IMR-90 (cell line): ENCODE measurements around the gene AIFM2. TPM values are rescaled to one million over a fixed set of nuclear protein-coding genes. Genes with fewer than 3 reads are reported as not detected.
A peak's percentile ranks its signal among the peaks of the same experiment; 100 is the strongest.

Experiments used
- ATAC-seq: fragments of 200-7000 bp; cut with Tn5 transposase; 2 replicates; pipeline ENCODE4 v1.9.1; 2020; ENCODE audit warnings: low read depth, mild to moderate bottlenecking, moderate library complexity
- BruUV-seq: library from RNA; stranded (reverse); fragments of 400-500 nt; replicated peaks from 2 replicates; lab custom pipeline; 2021; lab: Mats Ljungman, UMichigan
- CTCF ChIA-PET: fragments of 300-600 bp; formaldehyde crosslinking; extraction: SDS; loops from one replicate; lab custom pipeline; 2021; ENCODE audit warnings: antibody characterized with exemption; lab: Yijun Ruan, JAX
- POLR2A ChIA-PET: fragments of 300-600 bp; sonication (Branson Sonifier 250); formaldehyde crosslinking; loops from one replicate; lab custom pipeline; 2022; ENCODE audit warnings: antibody characterized with exemption; ENCODE audit not compliant: unreplicated experiment; lab: Charles Lee
- DNase-seq: peaks from one replicate; pipeline ENCODE4 v3.0.0; 2013
- H2AFZ ChIP-seq: replicated peaks from 2 replicates; pipeline ENCODE3; 2013; ENCODE audit warnings: low read length, mild to moderate bottlenecking; ENCODE audit not compliant: poor library complexity
- H2AK5ac ChIP-seq: 2 replicates; pipeline ENCODE4 v1.6.1; 2013; ENCODE audit warnings: low read depth, low read length, inconsistent platforms
- H2AK9ac ChIP-seq: replicated peaks from 2 replicates; pipeline ENCODE3; 2013; ENCODE audit warnings: mild to moderate bottlenecking, low read depth, low read length, moderate library complexity; ENCODE audit not compliant: poor library complexity
- H2BK120ac ChIP-seq: 2 replicates; pipeline ENCODE4 v1.6.1; 2013; ENCODE audit warnings: low read depth, low read length, inconsistent platforms
- H2BK15ac ChIP-seq: 3 replicates; pipeline ENCODE4 v1.6.1; 2013; ENCODE audit warnings: low read depth, low read length, inconsistent platforms
- H2BK20ac ChIP-seq: 2 replicates; pipeline ENCODE4 v1.6.1; 2013; ENCODE audit warnings: low read depth, mild to moderate bottlenecking, inconsistent platforms, low read length, moderate library complexity
- H2BK5ac ChIP-seq: 2 replicates; pipeline ENCODE4 v1.6.1; 2013; ENCODE audit warnings: mild to moderate bottlenecking, low read depth, low read length, inconsistent platforms; ENCODE audit not compliant: poor library complexity, severe bottlenecking
- H3K14ac ChIP-seq: replicated peaks from 2 replicates; pipeline ENCODE4 v1.6.1; 2013; ENCODE audit warnings: low read depth, low read length, inconsistent platforms
- H3K18ac ChIP-seq: 2 replicates; pipeline ENCODE4 v1.6.1; 2013; ENCODE audit warnings: low read depth, low read length, control low read depth
- H3K23ac ChIP-seq: 2 replicates; pipeline ENCODE4 v1.6.1; 2013; ENCODE audit warnings: low read depth, low read length, inconsistent platforms
- H3K27ac ChIP-seq: 2 replicates; pipeline ENCODE4 v1.5.1; 2013; ENCODE audit warnings: mild to moderate bottlenecking, control low read depth, low read length; ENCODE audit not compliant: insufficient read depth
- H3K27me3 ChIP-seq: 2 replicates; pipeline ENCODE4 v1.6.1; 2013; ENCODE audit warnings: low read length; ENCODE audit not compliant: control insufficient read depth, insufficient read depth
- H3K36me3 ChIP-seq: 2 replicates; pipeline ENCODE4 v1.6.1; 2013; ENCODE audit warnings: low read length, mixed read lengths; ENCODE audit not compliant: control insufficient read depth, insufficient read depth
- H3K4ac ChIP-seq: 2 replicates; pipeline ENCODE4 v1.6.1; 2013; ENCODE audit warnings: low read depth, low read length, inconsistent platforms
- H3K4me1 ChIP-seq: 2 replicates; pipeline ENCODE4 v1.6.1; 2013; ENCODE audit warnings: low read length, mixed read lengths; ENCODE audit not compliant: control insufficient read depth, insufficient read depth
- H3K4me2 ChIP-seq: 2 replicates; pipeline ENCODE4 v1.6.1; 2013; ENCODE audit warnings: low read depth, mild to moderate bottlenecking, control low read depth, low read length, moderate library complexity
- H3K4me3 ChIP-seq: 2 replicates; pipeline ENCODE4 v1.5.1; 2013; ENCODE audit warnings: low read depth, mild to moderate bottlenecking, control low read depth, low read length, moderate library complexity; ENCODE audit not compliant: insufficient read depth
- H3K56ac ChIP-seq: 2 replicates; pipeline ENCODE4 v1.6.1; 2013; ENCODE audit warnings: low read length, inconsistent platforms; ENCODE audit not compliant: insufficient read depth; ENCODE audit errors: extremely low read depth
- H3K79me1 ChIP-seq, 2 experiments: 2 replicates each; pipeline ENCODE4 v1.6.1; 2013; ENCODE audit warnings: low read length in 2 of 2, inconsistent platforms in 1 of 2, low read depth in 1 of 2
- H3K9ac ChIP-seq: 2 replicates; pipeline ENCODE4 v1.6.1; 2013; ENCODE audit warnings: low read depth, low read length, control low read depth
- H3K9me1 ChIP-seq: 2 replicates; pipeline ENCODE4 v1.6.1; 2013; ENCODE audit warnings: low read length, inconsistent platforms; ENCODE audit not compliant: insufficient read depth
- H3K9me3 ChIP-seq: 2 replicates; pipeline ENCODE4 v1.6.1; 2013; ENCODE audit warnings: low read length; ENCODE audit not compliant: control insufficient read depth, insufficient read depth
- H4K20me1 ChIP-seq: 2 replicates; pipeline ENCODE4 v1.6.1; 2013; ENCODE audit warnings: low read length, inconsistent platforms; ENCODE audit not compliant: insufficient read depth
- H4K5ac ChIP-seq: 2 replicates; pipeline ENCODE4 v1.6.1; 2013; ENCODE audit warnings: mild to moderate bottlenecking, low read depth, low read length, control low read depth
- H4K8ac ChIP-seq, 2 experiments: 2 replicates each; pipeline ENCODE4 v1.6.1; 2013; ENCODE audit warnings: low read depth in 2 of 2, low read length in 2 of 2, control low read depth in 1 of 2, inconsistent platforms in 1 of 2
- H4K91ac ChIP-seq: 2 replicates; pipeline ENCODE4 v1.6.1; 2013; ENCODE audit warnings: low read depth, low read length, inconsistent platforms; ENCODE audit not compliant: insufficient read depth
- BHLHE40 ChIP-seq: fragments of 150-350 bp; IDR thresholded peaks from 2 replicates; pipeline ENCODE4 v1.6.1; 2016; ENCODE audit warnings: mild to moderate bottlenecking, low read depth, low read length
- CEBPB ChIP-seq: IDR thresholded peaks from 2 replicates; pipeline ENCODE4 v1.6.1; 2012; ENCODE audit warnings: low read depth, low read length, improper control_type of control experiment
- CHD1 ChIP-seq: IDR thresholded peaks from 2 replicates; pipeline ENCODE4 v1.6.1; 2012; ENCODE audit warnings: low read depth, low read length, improper control_type of control experiment
- FOS ChIP-seq: fragments of 150-350 bp; IDR thresholded peaks from 2 replicates; pipeline ENCODE4 v1.6.1; 2016; ENCODE audit warnings: low read depth, low read length
- MAFK ChIP-seq: IDR thresholded peaks from 2 replicates; pipeline ENCODE4 v1.6.1; 2012; ENCODE audit warnings: low read depth, low read length, improper control_type of control experiment
- MAZ ChIP-seq: IDR thresholded peaks from 2 replicates; pipeline ENCODE4 v1.6.1; 2012; ENCODE audit warnings: low read depth, mild to moderate bottlenecking, low read length, improper control_type of control experiment, moderate library complexity, borderline replicate concordance
- MXI1 ChIP-seq: IDR thresholded peaks from 2 replicates; pipeline ENCODE4 v1.6.1; 2012; ENCODE audit warnings: low read depth, mild to moderate bottlenecking, low read length, moderate library complexity, borderline replicate concordance
- NFE2L2 ChIP-seq: fragments of 150-350 bp; IDR thresholded peaks from 2 replicates; pipeline ENCODE4 v1.6.1; 2016; ENCODE audit warnings: low read depth, mild to moderate bottlenecking, low read length
- POLR2A ChIP-seq: IDR thresholded peaks from 2 replicates; pipeline ENCODE4 v1.6.1; 2012; ENCODE audit warnings: mild to moderate bottlenecking, low read depth, low read length
- RAD21 ChIP-seq: IDR thresholded peaks from 2 replicates; pipeline ENCODE4 v1.6.1; 2012; ENCODE audit warnings: low read length, improper control_type of control experiment
- RFX5 ChIP-seq: IDR thresholded peaks from 2 replicates; pipeline ENCODE4 v1.8.0; 2012; ENCODE audit warnings: low read depth, mild to moderate bottlenecking, low read length, moderate library complexity
- SMC3 ChIP-seq: fragments of 150-350 bp; IDR thresholded peaks from 2 replicates; pipeline ENCODE4 v1.6.1; 2016; ENCODE audit warnings: low read depth, mild to moderate bottlenecking, antibody characterized with exemption, low read length, moderate library complexity
- WGBS, 2 experiments: methylation state at CpG; one replicate each; pipeline versions ENCODE4 v1.1.5 to v1.1.7; 2013; ENCODE audit warnings: missing lambda C conversion rate in 2 of 2; ENCODE audit not compliant: insufficient read length in 1 of 2; ENCODE audit errors: extremely low coverage in 2 of 2; 5-methylcytosine and 5-hydroxymethylcytosine counted together
- dilution Hi-C: fragments of 300-500 bp; cut with HindIII; formaldehyde crosslinking; loops from one replicate; pipeline ENCODE4 v1.14.3; 2018; ENCODE audit warnings: low sequenced_read_pairs; ENCODE audit not compliant: unreplicated experiment
- in situ Hi-C: fragments of 300-500 bp; cut with MboI; formaldehyde crosslinking; loops from 3 replicates; pipeline ENCODE4 v1.14.3; 2019; ENCODE audit warnings: low sequenced_read_pairs, inconsistent platforms, mixed read lengths
- intact Hi-C: fragments of 100-400 bp; cut with micrococcal nuclease; formaldehyde crosslinking; loops from 2 replicates; pipeline ENCODE4 v1.10.0; 2022
- polyA plus RNA-seq, 3 experiments: library from polyadenylated mRNA; depleted of rRNA; stranded (reverse); fragments of >200 nt; gene quantifications; 2 replicates each; pipeline ENCODE4 v1.2.3, GENCODE V29; 2012; ENCODE audit warnings: low replicate concordance in 1 of 3
- total RNA-seq: library from RNA; depleted of rRNA; stranded (reverse); fragments of >200 nt; gene quantifications from 2 replicates; pipeline ENCODE4 v1.2.3, GENCODE V29; 2012
- TF ChIP-seq, protein P1 (sequence below): conservative IDR thresholded peaks from 2 replicates; pipeline ENCODE4 v1.5.1; 2012; ENCODE audit warnings: mild to moderate bottlenecking, low read depth, low read length, improper control_type of control experiment
- TF ChIP-seq, protein P2 (sequence below): fragments of 150-350 bp; IDR thresholded peaks from 2 replicates; pipeline ENCODE4 v1.6.1; 2016; ENCODE audit warnings: low read depth, mild to moderate bottlenecking, low read length, moderate library complexity, borderline replicate concordance
- TF ChIP-seq, protein P3 (sequence below): fragments of 150-350 bp; IDR thresholded peaks from 2 replicates; pipeline ENCODE4 v1.6.1; 2017; ENCODE audit warnings: mild to moderate bottlenecking, antibody characterized with exemption, low read length, low read depth

AIFM2 gene
- total and polyA plus RNA-seq, 2 of the 4 experiments (the other 2 are of a cell fraction), result 2.0 to 4.6 TPM

DNA sequence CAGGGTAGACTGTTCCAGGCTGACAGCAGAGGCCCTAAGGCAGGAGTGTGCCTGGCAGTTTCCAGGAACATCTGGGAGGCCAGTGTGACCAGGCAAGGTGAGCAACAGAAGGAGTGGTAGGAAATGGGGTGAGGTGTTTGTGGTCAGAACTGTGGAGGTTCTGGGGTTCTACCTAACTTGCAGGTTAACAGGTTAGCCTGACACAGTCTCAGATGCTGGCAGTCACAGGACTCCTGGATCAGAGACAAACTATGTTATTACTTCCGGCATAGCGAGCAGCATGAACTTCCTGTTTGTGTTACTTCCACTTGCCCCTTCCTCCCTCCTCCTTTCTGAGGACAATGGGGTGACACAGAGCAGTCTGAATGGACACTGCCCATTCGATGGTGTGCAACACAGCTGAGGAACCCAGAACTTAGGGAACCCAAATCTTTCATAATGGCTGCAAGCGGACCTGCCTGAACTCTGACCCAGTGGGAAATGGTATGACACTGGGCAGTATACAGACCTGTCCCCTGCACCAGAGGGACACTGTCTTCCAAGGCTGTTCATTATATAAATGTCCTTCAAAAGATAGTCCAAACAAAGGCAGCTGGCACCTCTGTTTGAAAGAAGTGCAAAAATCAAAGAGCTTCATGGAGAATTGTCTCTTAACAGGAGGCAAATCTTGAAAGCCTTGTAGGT, 41.6 kb upstream of the AIFM2 start:
- DNase-seq (no peak), ATAC-seq (no peak)
- Histone ChIP-seq H3K4me2 (no peak overlapping the region), H2AFZ (peak overlapping the region; percentile 87), H2BK120ac (peak overlapping the region; percentile 68), H3K4me1 (peaks cover 8% of the 10 kb centered on the region), H3K9me1 (peaks cover 16% of the 10 kb centered on the region), H2BK5ac (no peak overlapping the region), H2AK9ac (no peak overlapping the region), H3K4me3 (no peak overlapping the region), H3K23ac (peak overlapping the region; percentile 54), H4K91ac (peak overlapping the region; percentile 59), H3K36me3 (no peaks in the 10 kb centered on the region), H3K56ac (no peak overlapping the region), H2BK20ac (peak overlapping the region; percentile 9), H3K27me3 (no peaks in the 10 kb centered on the region), H3K4ac (peak overlapping the region; percentile 56; the same call in 1 of the 2 replicates), H4K5ac (peak overlapping the region; percentile 89), H3K18ac (0 out of 2 replicates have a peak overlapping the region, but pooled peaks have one; percentile 33), H3K14ac (peak overlapping the region; percentile 79), H4K20me1 (peaks cover 11% of the 10 kb centered on the region), H2BK15ac (peak overlapping the region; percentile 9; the same call in 1 of the 3 replicates), H3K9me3 (no peaks in the 10 kb centered on the region), H3K9ac (no peak overlapping the region), H3K27ac (no peak overlapping the region), H4K8ac (peak overlapping the region; percentile 20 to 77; a peak in 3 of 4 replicates), H2AK5ac (peak overlapping the region; percentile 25; the same call in 1 of the 2 replicates), H3K79me1 (peaks cover 5 to 13% of the 10 kb centered on the region in 2 experiments)
- dilution Hi-C loops, result no loop called here
- intact Hi-C loops, result no loop called here
- CTCF ChIA-PET, result no interaction called here
- no TSS peak for BruUV-seq
- POLR2A ChIA-PET, result no interaction called here
- WGBS, 2 experiments, result 47% methylated on average over 4 of the region's 4 CpGs; no CpG with 5 or more reads in 1 of the 2 experiments
- in situ Hi-C loops, result no loop called here
- TF ChIP-seq FOS (no peak), RAD21 (no peak), POLR2A (no peak), NFE2L2 (no peak), CHD1 (no peak), CEBPB (no peak), MAZ (no peak), MXI1 (no peak), BHLHE40 (no peak), MAFK (no peak), RFX5 (no peak), SMC3 (no peak)
- TF ChIP-seq, protein P1, sequence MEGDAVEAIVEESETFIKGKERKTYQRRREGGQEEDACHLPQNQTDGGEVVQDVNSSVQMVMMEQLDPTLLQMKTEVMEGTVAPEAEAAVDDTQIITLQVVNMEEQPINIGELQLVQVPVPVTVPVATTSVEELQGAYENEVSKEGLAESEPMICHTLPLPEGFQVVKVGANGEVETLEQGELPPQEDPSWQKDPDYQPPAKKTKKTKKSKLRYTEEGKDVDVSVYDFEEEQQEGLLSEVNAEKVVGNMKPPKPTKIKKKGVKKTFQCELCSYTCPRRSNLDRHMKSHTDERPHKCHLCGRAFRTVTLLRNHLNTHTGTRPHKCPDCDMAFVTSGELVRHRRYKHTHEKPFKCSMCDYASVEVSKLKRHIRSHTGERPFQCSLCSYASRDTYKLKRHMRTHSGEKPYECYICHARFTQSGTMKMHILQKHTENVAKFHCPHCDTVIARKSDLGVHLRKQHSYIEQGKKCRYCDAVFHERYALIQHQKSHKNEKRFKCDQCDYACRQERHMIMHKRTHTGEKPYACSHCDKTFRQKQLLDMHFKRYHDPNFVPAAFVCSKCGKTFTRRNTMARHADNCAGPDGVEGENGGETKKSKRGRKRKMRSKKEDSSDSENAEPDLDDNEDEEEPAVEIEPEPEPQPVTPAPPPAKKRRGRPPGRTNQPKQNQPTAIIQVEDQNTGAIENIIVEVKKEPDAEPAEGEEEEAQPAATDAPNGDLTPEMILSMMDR, result no peak
- TF ChIP-seq, protein P2, sequence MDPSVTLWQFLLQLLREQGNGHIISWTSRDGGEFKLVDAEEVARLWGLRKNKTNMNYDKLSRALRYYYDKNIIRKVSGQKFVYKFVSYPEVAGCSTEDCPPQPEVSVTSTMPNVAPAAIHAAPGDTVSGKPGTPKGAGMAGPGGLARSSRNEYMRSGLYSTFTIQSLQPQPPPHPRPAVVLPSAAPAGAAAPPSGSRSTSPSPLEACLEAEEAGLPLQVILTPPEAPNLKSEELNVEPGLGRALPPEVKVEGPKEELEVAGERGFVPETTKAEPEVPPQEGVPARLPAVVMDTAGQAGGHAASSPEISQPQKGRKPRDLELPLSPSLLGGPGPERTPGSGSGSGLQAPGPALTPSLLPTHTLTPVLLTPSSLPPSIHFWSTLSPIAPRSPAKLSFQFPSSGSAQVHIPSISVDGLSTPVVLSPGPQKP, result no peak
- TF ChIP-seq, protein P3, sequence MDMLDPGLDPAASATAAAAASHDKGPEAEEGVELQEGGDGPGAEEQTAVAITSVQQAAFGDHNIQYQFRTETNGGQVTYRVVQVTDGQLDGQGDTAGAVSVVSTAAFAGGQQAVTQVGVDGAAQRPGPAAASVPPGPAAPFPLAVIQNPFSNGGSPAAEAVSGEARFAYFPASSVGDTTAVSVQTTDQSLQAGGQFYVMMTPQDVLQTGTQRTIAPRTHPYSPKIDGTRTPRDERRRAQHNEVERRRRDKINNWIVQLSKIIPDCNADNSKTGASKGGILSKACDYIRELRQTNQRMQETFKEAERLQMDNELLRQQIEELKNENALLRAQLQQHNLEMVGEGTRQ, result no peak
